Measurements from ENCODE around the gene ST6GAL1. TPM values are rescaled to one million over a fixed set of nuclear protein-coding genes. Genes with fewer than 3 reads are reported as not detected.

ST6GAL1 gene
- total and polyA plus RNA-seq, 2 of the 13 experiments (the other 11 are each of a cell fraction or from before 2014, with no cell fraction given): 79.9 to 164 TPM

DNA sequence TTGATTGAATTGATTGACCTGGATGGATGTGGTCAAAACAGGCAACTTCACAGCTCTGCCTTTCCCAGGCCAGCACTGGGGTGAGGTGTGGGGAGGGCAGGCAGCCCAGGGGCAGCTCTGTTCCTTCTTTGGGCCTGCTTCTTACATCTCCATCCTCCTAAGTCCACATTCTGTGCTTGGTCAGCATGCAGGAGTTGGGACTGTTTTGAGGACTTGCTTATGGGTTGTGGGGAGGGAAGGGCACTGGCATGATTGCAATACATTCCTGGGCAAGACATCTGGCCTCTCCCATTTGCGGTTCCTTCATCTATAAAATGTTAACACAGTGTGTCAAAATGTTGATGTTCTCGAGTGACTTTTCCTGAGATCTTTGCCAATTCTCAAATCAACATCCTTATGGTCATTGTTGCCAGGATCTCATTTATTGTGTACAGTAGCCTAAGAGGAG is 84.1 kb downstream of the ST6GAL1 start (continued):
- TF ChIP-seq ZNF547 (CRISPR knock-in tag; IDR thresholded peaks at IDR 0.05) (no peak), ZNF430 (CRISPR knock-in tag; IDR thresholded peaks at IDR 0.05) (no peak), ZNF205 (CRISPR knock-in tag; IDR thresholded peaks at IDR 0.05) (no peak), ZFP1 (CRISPR knock-in tag; IDR thresholded peaks at IDR 0.05) (no peak), SMAD9 (CRISPR knock-in tag; IDR thresholded peaks at IDR 0.05) (no peak)

DNA sequence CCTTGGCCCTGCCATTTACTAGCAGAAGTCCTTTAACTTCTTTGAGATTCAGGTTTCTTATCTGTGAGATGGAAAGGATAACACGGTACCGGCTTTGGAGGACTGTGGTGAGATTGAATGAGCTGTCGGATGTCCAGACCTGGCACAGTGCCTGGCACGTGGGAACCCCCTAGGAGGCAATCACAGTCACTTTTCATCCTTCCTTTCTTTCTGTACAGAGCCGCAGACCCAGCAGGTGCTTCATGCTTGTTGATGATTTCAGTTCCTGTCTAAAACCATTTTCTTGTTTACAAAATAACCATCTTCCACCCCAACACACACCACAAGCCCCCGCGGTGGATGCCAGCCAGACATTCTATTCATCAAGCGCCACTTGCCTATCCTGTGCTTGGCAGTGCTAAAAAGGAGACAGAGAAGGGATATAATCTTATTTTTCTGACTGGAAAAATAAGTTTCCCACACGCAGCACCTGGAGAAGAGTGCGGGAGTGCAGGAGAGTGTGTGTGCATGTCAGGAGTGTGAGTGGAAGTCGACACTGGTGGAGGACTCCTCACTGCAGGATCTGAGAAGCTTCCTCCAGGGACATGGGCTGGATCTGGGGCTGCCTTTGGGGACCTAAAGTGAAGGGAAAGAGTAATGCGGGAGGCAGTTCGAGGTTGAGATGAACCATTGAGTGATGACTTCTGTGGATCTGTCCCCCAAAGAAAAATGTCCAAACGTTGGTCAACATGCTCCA is 85.7 kb downstream of the ST6GAL1 start:
- no peaks in the 10 kb centered on the region for H4K20me1 ChIP-seq (ENCODE audit: insufficient read depth, low read length)
- no peaks in the 10 kb centered on the region for H3K36me3 ChIP-seq (replicated peaks in 1 of 2; ENCODE audit: control insufficient read depth in 1 of 2, insufficient read depth in 2 of 2, low read length in 2 of 2)
- no peak overlapping the region for H3K4me2 ChIP-seq (ENCODE audit: low read depth, low read length)
- POLR2A ChIA-PET: interaction anchor here (1.0 to 1.6 kb wide), 3 partner anchors 22 to 25 kb away, joined by 5 to 8 read pairs (median 5); no protein-coding TSS in a partner anchor
- intact Hi-C loops (cut with micrococcal nuclease; ENCODE audit: unreplicated experiment): no loop called here
- CTCF ChIA-PET (ENCODE audit: low intra/inter-chr PET ratio, low total read pairs): no interaction called here
- H3K9me3 ChIP-seq (ENCODE audit: low read length): no peaks in the 10 kb centered on the region
- H3K9ac ChIP-seq (ENCODE audit: insufficient read depth, low read depth, low read length): no peak overlapping the region
- peak overlapping the region; percentile 12 for H3K27ac ChIP-seq (ENCODE audit: extremely low read length, insufficient read depth, low read length)
- peaks cover 15% of the 10 kb centered on the region for H3K4me1 ChIP-seq (ENCODE audit: insufficient read depth, low read length)
- FAIRE-seq (no peak), DNase-seq (ENCODE audit: low spot score) (no peak), ATAC-seq (no peak)
- H3K4me3 ChIP-seq (replicated peaks in 1 of 3; ENCODE audit: insufficient read depth in 1 of 3, low read depth in 2 of 3, low read length in 3 of 3): no peak overlapping the region
- no peaks in the 10 kb centered on the region for H3K79me2 ChIP-seq (ENCODE audit: insufficient read depth, low read length)
- BruUV-seq (replicated peaks): no TSS peak
- in situ Hi-C loops (cut with HindIII; ENCODE audit: extremely low pct_ligation_motif_present, low pct_unique_long_range_greater_than_20kb): no loop called here
- no peaks in the 10 kb centered on the region for H3K27me3 ChIP-seq (ENCODE audit: control insufficient read depth in 1 of 2, insufficient read depth in 2 of 2, low read length in 2 of 2)
- H2AFZ ChIP-seq (ENCODE audit: low read length): no peak overlapping the region
- 94% methylated on average over 14 of the region's 14 CpGs for WGBS (ENCODE audit: low lambda C conversion rate)
- TF ChIP-seq, protein P1, sequence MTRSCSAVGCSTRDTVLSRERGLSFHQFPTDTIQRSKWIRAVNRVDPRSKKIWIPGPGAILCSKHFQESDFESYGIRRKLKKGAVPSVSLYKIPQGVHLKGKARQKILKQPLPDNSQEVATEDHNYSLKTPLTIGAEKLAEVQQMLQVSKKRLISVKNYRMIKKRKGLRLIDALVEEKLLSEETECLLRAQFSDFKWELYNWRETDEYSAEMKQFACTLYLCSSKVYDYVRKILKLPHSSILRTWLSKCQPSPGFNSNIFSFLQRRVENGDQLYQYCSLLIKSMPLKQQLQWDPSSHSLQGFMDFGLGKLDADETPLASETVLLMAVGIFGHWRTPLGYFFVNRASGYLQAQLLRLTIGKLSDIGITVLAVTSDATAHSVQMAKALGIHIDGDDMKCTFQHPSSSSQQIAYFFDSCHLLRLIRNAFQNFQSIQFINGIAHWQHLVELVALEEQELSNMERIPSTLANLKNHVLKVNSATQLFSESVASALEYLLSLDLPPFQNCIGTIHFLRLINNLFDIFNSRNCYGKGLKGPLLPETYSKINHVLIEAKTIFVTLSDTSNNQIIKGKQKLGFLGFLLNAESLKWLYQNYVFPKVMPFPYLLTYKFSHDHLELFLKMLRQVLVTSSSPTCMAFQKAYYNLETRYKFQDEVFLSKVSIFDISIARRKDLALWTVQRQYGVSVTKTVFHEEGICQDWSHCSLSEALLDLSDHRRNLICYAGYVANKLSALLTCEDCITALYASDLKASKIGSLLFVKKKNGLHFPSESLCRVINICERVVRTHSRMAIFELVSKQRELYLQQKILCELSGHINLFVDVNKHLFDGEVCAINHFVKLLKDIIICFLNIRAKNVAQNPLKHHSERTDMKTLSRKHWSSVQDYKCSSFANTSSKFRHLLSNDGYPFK (CRISPR knock-in tag; IDR thresholded peaks at IDR 0.05; ENCODE audit: borderline replicate concordance): no peak
- TF ChIP-seq BHLHE40 (IDR thresholded peaks at IDR 0.05; ENCODE audit: low read length) (no peak), ZNF788 (CRISPR knock-in tag; IDR thresholded peaks at IDR 0.05; ENCODE audit: borderline replicate concordance) (no peak), PTBP1 (IDR thresholded peaks at IDR 0.05; ENCODE audit: low read depth, low read length, poor library complexity, severe bottlenecking) (no peak), CBX1 (IDR thresholded peaks at IDR 0.05; ENCODE audit: low read depth) (no peak), ZBTB38 (CRISPR knock-in tag; IDR thresholded peaks at IDR 0.05) (no peak), ZNF644 (CRISPR knock-in tag; IDR thresholded peaks at IDR 0.05; ENCODE audit: low read depth) (no peak)
- TF ChIP-seq, protein P2, sequence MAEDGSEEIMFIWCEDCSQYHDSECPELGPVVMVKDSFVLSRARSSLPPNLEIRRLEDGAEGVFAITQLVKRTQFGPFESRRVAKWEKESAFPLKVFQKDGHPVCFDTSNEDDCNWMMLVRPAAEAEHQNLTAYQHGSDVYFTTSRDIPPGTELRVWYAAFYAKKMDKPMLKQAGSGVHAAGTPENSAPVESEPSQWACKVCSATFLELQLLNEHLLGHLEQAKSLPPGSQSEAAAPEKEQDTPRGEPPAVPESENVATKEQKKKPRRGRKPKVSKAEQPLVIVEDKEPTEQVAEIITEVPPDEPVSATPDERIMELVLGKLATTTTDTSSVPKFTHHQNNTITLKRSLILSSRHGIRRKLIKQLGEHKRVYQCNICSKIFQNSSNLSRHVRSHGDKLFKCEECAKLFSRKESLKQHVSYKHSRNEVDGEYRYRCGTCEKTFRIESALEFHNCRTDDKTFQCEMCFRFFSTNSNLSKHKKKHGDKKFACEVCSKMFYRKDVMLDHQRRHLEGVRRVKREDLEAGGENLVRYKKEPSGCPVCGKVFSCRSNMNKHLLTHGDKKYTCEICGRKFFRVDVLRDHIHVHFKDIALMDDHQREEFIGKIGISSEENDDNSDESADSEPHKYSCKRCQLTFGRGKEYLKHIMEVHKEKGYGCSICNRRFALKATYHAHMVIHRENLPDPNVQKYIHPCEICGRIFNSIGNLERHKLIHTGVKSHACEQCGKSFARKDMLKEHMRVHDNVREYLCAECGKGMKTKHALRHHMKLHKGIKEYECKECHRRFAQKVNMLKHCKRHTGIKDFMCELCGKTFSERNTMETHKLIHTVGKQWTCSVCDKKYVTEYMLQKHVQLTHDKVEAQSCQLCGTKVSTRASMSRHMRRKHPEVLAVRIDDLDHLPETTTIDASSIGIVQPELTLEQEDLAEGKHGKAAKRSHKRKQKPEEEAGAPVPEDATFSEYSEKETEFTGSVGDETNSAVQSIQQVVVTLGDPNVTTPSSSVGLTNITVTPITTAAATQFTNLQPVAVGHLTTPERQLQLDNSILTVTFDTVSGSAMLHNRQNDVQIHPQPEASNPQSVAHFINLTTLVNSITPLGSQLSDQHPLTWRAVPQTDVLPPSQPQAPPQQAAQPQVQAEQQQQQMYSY (CRISPR knock-in tag; IDR thresholded peaks at IDR 0.05): no peak
- TF ChIP-seq, protein P3, sequence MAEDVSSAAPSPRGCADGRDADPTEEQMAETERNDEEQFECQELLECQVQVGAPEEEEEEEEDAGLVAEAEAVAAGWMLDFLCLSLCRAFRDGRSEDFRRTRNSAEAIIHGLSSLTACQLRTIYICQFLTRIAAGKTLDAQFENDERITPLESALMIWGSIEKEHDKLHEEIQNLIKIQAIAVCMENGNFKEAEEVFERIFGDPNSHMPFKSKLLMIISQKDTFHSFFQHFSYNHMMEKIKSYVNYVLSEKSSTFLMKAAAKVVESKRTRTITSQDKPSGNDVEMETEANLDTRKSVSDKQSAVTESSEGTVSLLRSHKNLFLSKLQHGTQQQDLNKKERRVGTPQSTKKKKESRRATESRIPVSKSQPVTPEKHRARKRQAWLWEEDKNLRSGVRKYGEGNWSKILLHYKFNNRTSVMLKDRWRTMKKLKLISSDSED (CRISPR knock-in tag; IDR thresholded peaks at IDR 0.05): no peak

Measured in HepG2 (cell line).